Upper lobe of left lung (tissue), 4 donors: Measurements from ENCODE around the gene CRYBG2.

Experiments
- CTCF ChIP-seq, 6 experiments: fragments of 450-650 bp in 4 of 6; fragments of 200-600 bp in 2 of 6; sonication (generic) in 2 of 6; IDR thresholded peaks; one replicate each; pipeline ENCODE4 v1.5.1; 2016 to 2019; ENCODE audit warnings: antibody characterized with exemption in 6 of 6
- EP300 ChIP-seq, 4 donors: sonication (generic); formaldehyde crosslinking; IDR thresholded peaks; one replicate each; pipeline ENCODE4 v1.5.1; 2017; ENCODE audit warnings: antibody characterized with exemption in 4 of 4, control low read depth in 2 of 4
- POLR2A ChIP-seq, 4 donors: fragments of 450-650 bp; IDR thresholded peaks; one replicate each; pipeline ENCODE4 v1.5.1; 2016 to 2017; ENCODE audit warnings: antibody characterized with exemption in 4 of 4, mild to moderate bottlenecking in 2 of 4
- POLR2AphosphoS5 ChIP-seq, 2 donors: sonication (generic); formaldehyde crosslinking; IDR thresholded peaks; one replicate each; pipeline ENCODE4 v1.5.1; 2017; ENCODE audit warnings: antibody characterized with exemption in 2 of 2

GRCh38 chr1:26278303-26278702 lies 75.6 kb downstream of the CRYBG2 start:
- TF ChIP-seq POLR2A (IDR thresholded peaks at IDR 0.05) (no peak), CTCF (IDR thresholded peaks at IDR 0.05) (no peak), EP300 (IDR thresholded peaks at IDR 0.05) (no peak), POLR2AphosphoS5 (IDR thresholded peaks at IDR 0.05) (no peak)
